Testis (tissue), 2 donors: ENCODE results near the gene CSMD2.

Source experiments
- CTCF ChIP-seq, 3 experiments: fragments of 450-650 bp in 2 of 3; fragments of 200-600 bp in 1 of 3; sonication (generic) in 1 of 3; IDR thresholded peaks; one replicate each; pipeline ENCODE4 v1.5.1; 2016 to 2019; ENCODE audit warnings: antibody characterized with exemption in 3 of 3, mild to moderate bottlenecking in 2 of 3, moderate library complexity in 1 of 3
- POLR2A ChIP-seq: fragments of 450-650 bp; IDR thresholded peaks from one replicate; pipeline ENCODE4 v1.6.1; 2017; ENCODE audit warnings: antibody characterized with exemption, mild to moderate bottlenecking, moderate library complexity

GRCh38 chr1:33763406-33763805 lies 401.6 kb downstream of the CSMD2 start:
- TF ChIP-seq CTCF (IDR thresholded peaks at IDR 0.05) (no peak), POLR2A (no peak)
